WTC11 (cell line): ENCODE data around the gene PAWR. TPM values are rescaled to one million over a fixed set of nuclear protein-coding genes. Genes with fewer than 3 reads are reported as not detected.

ENCODE experiments used
- ATF1 ChIP-seq: sonication (generic); formaldehyde crosslinking; IDR thresholded peaks from 2 replicates; pipeline ENCODE4 v1.8.1; 2023; ENCODE audit warnings: mild to moderate bottlenecking, moderate library complexity, missing genetic modification reagents
- ATF2 ChIP-seq: sonication (generic); formaldehyde crosslinking; IDR thresholded peaks from 2 replicates; pipeline ENCODE4 v1.8.1; 2022; ENCODE audit warnings: low read depth, missing genetic modification reagents, borderline replicate concordance
- ATF3 ChIP-seq: sonication (generic); formaldehyde crosslinking; conservative IDR thresholded peaks from 2 replicates; pipeline ENCODE4 v1.8.1; 2022; ENCODE audit warnings: mild to moderate bottlenecking, missing genetic modification reagents
- ATF6 ChIP-seq: sonication (generic); formaldehyde crosslinking; IDR thresholded peaks from 2 replicates; pipeline ENCODE4 v1.8.1; 2023; ENCODE audit warnings: mild to moderate bottlenecking, missing genetic modification reagents
- CBFB ChIP-seq: sonication (generic); formaldehyde crosslinking; IDR thresholded peaks from 2 replicates; pipeline ENCODE4 v1.8.1; 2022; ENCODE audit warnings: mild to moderate bottlenecking, low read depth, missing genetic modification reagents
- CDX4 ChIP-seq: fragments of 250-450 bp; sonication (Bioruptor Pico); IDR thresholded peaks from 2 replicates; pipeline ENCODE4 v1.9.0; 2021; ENCODE audit warnings: moderate library complexity, mild to moderate bottlenecking, inconsistent platforms, borderline replicate concordance
- E2F4 ChIP-seq: sonication (generic); formaldehyde crosslinking; IDR thresholded peaks from 2 replicates; pipeline ENCODE4 v1.8.1; 2022; ENCODE audit warnings: low read depth, mild to moderate bottlenecking, moderate library complexity, missing genetic modification reagents, borderline replicate concordance
- ESRRA ChIP-seq: sonication (generic); formaldehyde crosslinking; IDR thresholded peaks from 2 replicates; pipeline ENCODE4 v1.8.1; 2022; ENCODE audit warnings: mild to moderate bottlenecking, missing genetic modification reagents, borderline replicate concordance
- FOXK1 ChIP-seq: sonication (generic); formaldehyde crosslinking; IDR thresholded peaks from 2 replicates; pipeline ENCODE4 v1.8.0; 2022; ENCODE audit warnings: mild to moderate bottlenecking, moderate library complexity, missing genetic modification reagents
- GRHL2 ChIP-seq: fragments of 250-450 bp; sonication (Bioruptor Pico); IDR thresholded peaks from 2 replicates; pipeline ENCODE4 v1.8.0; 2022; ENCODE audit warnings: mild to moderate bottlenecking, moderate library complexity; ENCODE audit not compliant: insufficient replicate concordance, severe bottlenecking
- GTF2I ChIP-seq: fragments of 250-450 bp; sonication (Bioruptor Pico); conservative IDR thresholded peaks from 2 replicates; pipeline ENCODE4 v1.4.0; 2021; ENCODE audit warnings: mild to moderate bottlenecking
- IRF2 ChIP-seq: sonication (generic); formaldehyde crosslinking; IDR thresholded peaks from 2 replicates; pipeline ENCODE4 v1.8.0; 2022; ENCODE audit warnings: low read depth, missing genetic modification reagents, borderline replicate concordance
- JUN ChIP-seq: sonication (generic); formaldehyde crosslinking; IDR thresholded peaks from 2 replicates; pipeline ENCODE4 v1.8.0; 2023; ENCODE audit warnings: mild to moderate bottlenecking, missing genetic modification reagents
- MAX ChIP-seq: sonication (generic); formaldehyde crosslinking; IDR thresholded peaks from 2 replicates; pipeline ENCODE4 v1.8.0; 2022; ENCODE audit warnings: mild to moderate bottlenecking, missing genetic modification reagents
- MXD4 ChIP-seq: fragments of 250-450 bp; sonication (Bioruptor Pico); IDR thresholded peaks from 2 replicates; pipeline ENCODE4 v1.8.0; 2021; ENCODE audit warnings: mild to moderate bottlenecking, moderate library complexity, borderline replicate concordance
- NFATC4 ChIP-seq: fragments of 250-450 bp; sonication (Bioruptor Pico); IDR thresholded peaks from 2 replicates; pipeline ENCODE4 v1.9.0; 2021; ENCODE audit warnings: mild to moderate bottlenecking
- NFE2L1 ChIP-seq: sonication (generic); formaldehyde crosslinking; IDR thresholded peaks from 2 replicates; pipeline ENCODE4 v1.8.1; 2023; ENCODE audit warnings: missing genetic modification reagents
- NFYB ChIP-seq: sonication (generic); formaldehyde crosslinking; conservative IDR thresholded peaks from 2 replicates; pipeline ENCODE4 v1.8.0; 2022; ENCODE audit warnings: low read depth, missing genetic modification reagents
- NR2C2 ChIP-seq: sonication (generic); formaldehyde crosslinking; IDR thresholded peaks from 2 replicates; pipeline ENCODE4 v1.8.0; 2022; ENCODE audit warnings: mild to moderate bottlenecking, missing genetic modification reagents
- NR3C1 ChIP-seq: sonication (generic); formaldehyde crosslinking; conservative IDR thresholded peaks from 2 replicates; pipeline ENCODE4 v1.8.1; 2023; ENCODE audit warnings: low read depth, mild to moderate bottlenecking, missing genetic modification reagents
- PRDM15 ChIP-seq: sonication (generic); formaldehyde crosslinking; IDR thresholded peaks from 2 replicates; pipeline ENCODE4 v1.8.0; 2022; ENCODE audit warnings: missing genetic modification reagents
- RORB ChIP-seq: fragments of 250-450 bp; sonication (Bioruptor Pico); IDR thresholded peaks from 2 replicates; pipeline ENCODE4 v1.9.0; 2021; ENCODE audit warnings: mild to moderate bottlenecking
- SOX15 ChIP-seq: fragments of 250-450 bp; sonication (Bioruptor Pico); IDR thresholded peaks from 2 replicates; pipeline ENCODE4 v1.9.0; 2021; ENCODE audit warnings: mild to moderate bottlenecking
- TEAD1 ChIP-seq: sonication (generic); formaldehyde crosslinking; IDR thresholded peaks from 2 replicates; pipeline ENCODE4 v1.8.0; 2022; ENCODE audit warnings: mild to moderate bottlenecking, missing genetic modification reagents
- ZBTB21 ChIP-seq: sonication (generic); formaldehyde crosslinking; IDR thresholded peaks from 2 replicates; pipeline ENCODE4 v1.8.1; 2023; ENCODE audit warnings: mild to moderate bottlenecking, missing genetic modification reagents, borderline replicate concordance
- ZNF281 ChIP-seq: sonication (generic); formaldehyde crosslinking; IDR thresholded peaks from 2 replicates; pipeline ENCODE4 v1.8.0; 2023; ENCODE audit warnings: mild to moderate bottlenecking, missing genetic modification reagents
- ZNF416 ChIP-seq: fragments of 250-450 bp; sonication (Bioruptor Pico); IDR thresholded peaks from 2 replicates; pipeline ENCODE4 v1.9.0; 2021; ENCODE audit warnings: mild to moderate bottlenecking, inconsistent platforms
- total RNA-seq: library from RNA; stranded (reverse); gene quantifications from 3 replicates; pipeline ENCODE4 v1.2.3, GENCODE V29; 2021

The PAWR gene
- total RNA-seq, 1 experiment from 2014 or later, result 397 TPM

GRCh38 chr12:79547735-79548609, 142.8 kb downstream of the PAWR start (continued):
- no peak for TF ChIP-seq JUN (CRISPR knock-in tag)
- no peak for TF ChIP-seq NR3C1 (CRISPR knock-in tag)
- no peak for TF ChIP-seq ATF2 (CRISPR knock-in tag)
- no peak for TF ChIP-seq ZBTB21
- TF ChIP-seq ZNF281 (CRISPR knock-in tag), result no peak
- TF ChIP-seq TEAD1 (CRISPR knock-in tag), result 0 out of 2 replicates have a peak, but pooled peaks have one; percentile 39
- TF ChIP-seq SOX15, result no peak
- TF ChIP-seq FOXK1, result peak; percentile 58; the same call in 1 of the 2 replicates
- no peak for TF ChIP-seq NR2C2 (CRISPR knock-in tag)
- no peak for TF ChIP-seq CBFB (CRISPR knock-in tag)
- no peak for TF ChIP-seq GTF2I (CRISPR knock-in tag)
- TF ChIP-seq MAX (CRISPR knock-in tag), result 0 out of 2 replicates have a peak, but pooled peaks have one; percentile 17
- no peak for TF ChIP-seq PRDM15 (CRISPR knock-in tag)
- TF ChIP-seq ATF1 (CRISPR knock-in tag), result no peak
- TF ChIP-seq ATF3, result no peak
- TF ChIP-seq ESRRA, result no peak
- no peak for TF ChIP-seq MXD4 (CRISPR knock-in tag)
- TF ChIP-seq NFE2L1, result no peak
- no peak for TF ChIP-seq ZNF416 (CRISPR knock-in tag)
- no peak for TF ChIP-seq GRHL2
- TF ChIP-seq NFYB (CRISPR knock-in tag), result no peak
- TF ChIP-seq E2F4 (CRISPR knock-in tag), result no peak
- no peak for TF ChIP-seq IRF2 (CRISPR knock-in tag)
- no peak for TF ChIP-seq NFATC4
- TF ChIP-seq RORB (CRISPR knock-in tag), result no peak
- TF ChIP-seq CDX4, result no peak
- TF ChIP-seq ATF6 (CRISPR knock-in tag), result no peak
